ENCODE results near the gene CFAP54. TPM values are rescaled to one million over a fixed set of nuclear protein-coding genes. Genes with fewer than 3 reads are reported as not detected.

Gene CFAP54
- total and polyA plus RNA-seq, 2 of the 4 experiments (the other 2 are of a cell fraction): 0.18 to 0.41 TPM

GRCh38 chr12:96862326-96862725 is 372.9 kb downstream of the CFAP54 start:
- WGBS, 2 experiments (ENCODE audit: extremely low coverage in 2 of 2, insufficient read length in 1 of 2): no CpG with 5 or more reads among the region's 1 CpG
- dilution Hi-C loops (cut with HindIII; ENCODE audit: low sequenced_read_pairs, unreplicated experiment) (no loop called here), in situ Hi-C loops (cut with MboI; ENCODE audit: low sequenced_read_pairs) (no loop called here), intact Hi-C loops (cut with micrococcal nuclease) (no loop called here)
- ChIA-PET CTCF (no interaction called here), POLR2A (ENCODE audit: unreplicated experiment) (no interaction called here)
- DNase-seq: no peak
- Histone ChIP-seq H3K4me3 (ENCODE audit: insufficient read depth, low read depth, low read length) (no peak overlapping the region), H4K20me1 (ENCODE audit: insufficient read depth, low read length) (no peaks in the 10 kb centered on the region), H3K27ac (ENCODE audit: insufficient read depth, low read length) (no peak overlapping the region), H2BK5ac (ENCODE audit: low read depth, low read length, poor library complexity, severe bottlenecking) (no peak overlapping the region), H2BK20ac (ENCODE audit: low read depth, low read length) (no peak overlapping the region), H3K56ac (ENCODE audit: extremely low read depth, insufficient read depth, low read length) (no peak overlapping the region), H2AK9ac (replicated peaks; ENCODE audit: low read depth, low read length, poor library complexity) (no peak overlapping the region), H2BK15ac (ENCODE audit: low read depth, low read length) (no peak overlapping the region), H4K8ac (ENCODE audit: low read depth in 2 of 2, low read length in 2 of 2) (no peak overlapping the region), H3K4me1 (ENCODE audit: control insufficient read depth, insufficient read depth, low read length) (no peaks in the 10 kb centered on the region), H3K36me3 (ENCODE audit: control insufficient read depth, insufficient read depth, low read length) (no peaks in the 10 kb centered on the region), H3K4me2 (ENCODE audit: low read depth, low read length) (no peak overlapping the region), H3K27me3 (ENCODE audit: control insufficient read depth, insufficient read depth, low read length) (no peaks in the 10 kb centered on the region), H3K9me3 (ENCODE audit: control insufficient read depth, insufficient read depth, low read length) (no peaks in the 10 kb centered on the region), H3K14ac (replicated peaks; ENCODE audit: low read depth, low read length) (no peak overlapping the region), H3K4ac (ENCODE audit: low read depth, low read length) (no peak overlapping the region), H3K79me1 (ENCODE audit: low read depth in 1 of 2, low read length in 2 of 2) (no peaks in the 10 kb centered on the region), H3K9ac (ENCODE audit: low read depth, low read length) (no peak overlapping the region), H3K23ac (ENCODE audit: low read depth, low read length) (no peak overlapping the region), H3K18ac (ENCODE audit: low read depth, low read length) (no peak overlapping the region), H2AK5ac (ENCODE audit: low read depth, low read length) (no peak overlapping the region), H4K5ac (ENCODE audit: low read depth, low read length) (no peak overlapping the region), H3K9me1 (ENCODE audit: insufficient read depth, low read length) (no peaks in the 10 kb centered on the region), H2BK120ac (ENCODE audit: low read depth, low read length) (no peak overlapping the region), H2AFZ (replicated peaks; ENCODE audit: low read length, poor library complexity) (no peak overlapping the region), H4K91ac (ENCODE audit: insufficient read depth, low read depth, low read length) (no peak overlapping the region)
- TF ChIP-seq NFE2L2 (IDR thresholded peaks at IDR 0.05; ENCODE audit: low read depth, low read length) (no peak), BHLHE40 (IDR thresholded peaks at IDR 0.05; ENCODE audit: low read depth, low read length) (no peak), MAZ (IDR thresholded peaks at IDR 0.05; ENCODE audit: borderline replicate concordance, low read depth, low read length) (no peak), ELK1 (IDR thresholded peaks at IDR 0.05; ENCODE audit: borderline replicate concordance, low read depth, low read length) (no peak), RAD21 (IDR thresholded peaks at IDR 0.05; ENCODE audit: low read length) (no peak), CEBPB (IDR thresholded peaks at IDR 0.05; ENCODE audit: low read depth, low read length) (no peak), MAFK (IDR thresholded peaks at IDR 0.05; ENCODE audit: low read depth, low read length) (no peak), SMC3 (IDR thresholded peaks at IDR 0.05; ENCODE audit: low read depth, low read length) (no peak), FOS (IDR thresholded peaks at IDR 0.05; ENCODE audit: low read depth, low read length) (no peak), POLR2A (IDR thresholded peaks at IDR 0.05; ENCODE audit: low read depth, low read length) (no peak), USF2 (IDR thresholded peaks at IDR 0.05; ENCODE audit: low read depth, low read length) (no peak), CHD1 (IDR thresholded peaks at IDR 0.05; ENCODE audit: low read depth, low read length) (no peak), RCOR1 (IDR thresholded peaks at IDR 0.05; ENCODE audit: insufficient replicate concordance, low read length) (no peak), MXI1 (IDR thresholded peaks at IDR 0.05; ENCODE audit: borderline replicate concordance, low read depth, low read length) (no peak), CTCF (conservative IDR thresholded peaks at IDR 0.05; ENCODE audit: low read depth, low read length) (no peak), RFX5 (IDR thresholded peaks at IDR 0.05; ENCODE audit: low read depth, low read length) (no peak)
- ATAC-seq (ENCODE audit: low read depth): no peak; the same call in 1 of the 2 replicates
- BruUV-seq (replicated peaks): no TSS peak

All from IMR-90 (cell line).